Neuronal stem cell (in vitro differentiated cells): ENCODE measurements around the gene ZNF197.
"Not testable (repeated sequence)": the region's sequence is repeated elsewhere in the genome, so short reads cannot be mapped to it uniquely, and the experiment has no call there.

Source experiments
- DNase-seq: peaks from one replicate; pipeline ENCODE4 v3.0.0-alpha.2; 2013; ENCODE audit warnings: low spot score
- H2AFZ ChIP-seq: one replicate; pipeline ENCODE4 v1.6.1; 2013; ENCODE audit warnings: mild to moderate bottlenecking, low read length, inconsistent platforms
- H2AK5ac ChIP-seq: 2 replicates; pipeline ENCODE4 v1.6.1; 2013; ENCODE audit warnings: low read depth, mild to moderate bottlenecking, inconsistent platforms, low read length, moderate library complexity, mixed read lengths
- H2BK120ac ChIP-seq: 2 replicates; pipeline ENCODE4 v1.6.1; 2013; ENCODE audit warnings: low read depth, mild to moderate bottlenecking, inconsistent platforms, low read length, moderate library complexity, mixed read lengths
- H2BK12ac ChIP-seq: one replicate; pipeline ENCODE4 v1.6.1; 2013; ENCODE audit warnings: low read length, inconsistent platforms
- H2BK15ac ChIP-seq: 2 replicates; pipeline ENCODE4 v1.6.1; 2013; ENCODE audit warnings: mild to moderate bottlenecking, low read length, inconsistent platforms, mixed read lengths
- H2BK5ac ChIP-seq: one replicate; pipeline ENCODE4 v1.6.1; 2013; ENCODE audit warnings: inconsistent platforms, mild to moderate bottlenecking, low read length, moderate library complexity
- H3K14ac ChIP-seq: one replicate; pipeline ENCODE4 v1.6.1; 2013; ENCODE audit warnings: low read length, inconsistent platforms
- H3K18ac ChIP-seq: 2 replicates; pipeline ENCODE4 v1.6.1; 2013; ENCODE audit warnings: low read length, inconsistent platforms
- H3K23ac ChIP-seq: 2 replicates; pipeline ENCODE4 v1.6.1; 2013; ENCODE audit warnings: low read depth, mild to moderate bottlenecking, mixed read lengths, low read length, inconsistent platforms; ENCODE audit not compliant: poor library complexity
- H3K27ac ChIP-seq: replicated peaks from 3 replicates; pipeline ENCODE4 v1.5.1; 2013; ENCODE audit warnings: low read length, inconsistent platforms
- H3K27me3 ChIP-seq, 3 experiments: 2 replicates each; pipeline ENCODE4 v1.6.1; 2013; ENCODE audit warnings: low read length in 3 of 3, mild to moderate bottlenecking in 2 of 3, inconsistent platforms in 1 of 3, low read depth in 1 of 3, mixed read lengths in 1 of 3, moderate library complexity in 1 of 3; ENCODE audit not compliant: control insufficient read depth in 3 of 3, insufficient read depth in 3 of 3
- H3K36me3 ChIP-seq, 2 donors: replicated peaks in 1 of 2; 2 replicates each; pipeline ENCODE4 v1.6.1; 2013; ENCODE audit warnings: low read length in 2 of 2; ENCODE audit not compliant: control insufficient read depth in 2 of 2, insufficient read depth in 2 of 2
- H3K4ac ChIP-seq: 2 replicates; pipeline ENCODE4 v1.6.1; 2013; ENCODE audit warnings: inconsistent platforms, mild to moderate bottlenecking, low read length, moderate library complexity
- H3K4me1 ChIP-seq, 2 donors: 1 replicate in 1 of 2; 2 replicates in 1 of 2; pipeline ENCODE4 v1.6.1; 2013; ENCODE audit warnings: low read length in 2 of 2, low read depth in 1 of 2; ENCODE audit not compliant: control insufficient read depth in 2 of 2, insufficient read depth in 1 of 2
- H3K4me2 ChIP-seq: one replicate; pipeline ENCODE4 v1.6.1; 2013; ENCODE audit warnings: mild to moderate bottlenecking, low read length, inconsistent platforms; ENCODE audit not compliant: insufficient read depth, poor library complexity, severe bottlenecking
- H3K4me3 ChIP-seq, 2 donors: 2 replicates each; pipeline ENCODE4 v1.5.1; 2013; ENCODE audit warnings: low read length in 2 of 2, mild to moderate bottlenecking in 2 of 2, inconsistent platforms in 1 of 2, moderate library complexity in 1 of 2
- H3K79me1 ChIP-seq: one replicate; pipeline ENCODE4 v1.6.1; 2013; ENCODE audit warnings: low read depth, mild to moderate bottlenecking, inconsistent platforms, low read length, moderate library complexity
- H3K9ac ChIP-seq: one replicate; pipeline ENCODE4 v1.6.1; 2013; ENCODE audit warnings: mild to moderate bottlenecking, low read depth, low read length, inconsistent platforms; ENCODE audit not compliant: poor library complexity
- H3K9me3 ChIP-seq, 2 donors: replicated peaks in 1 of 2; 2 replicates each; pipeline versions ENCODE3 to v1.6.1; 2013; ENCODE audit warnings: low read length in 2 of 2, mild to moderate bottlenecking in 2 of 2, inconsistent platforms in 1 of 2, low read depth in 1 of 2, mixed read lengths in 1 of 2, moderate library complexity in 1 of 2; ENCODE audit not compliant: control insufficient read depth in 2 of 2, insufficient read depth in 1 of 2
- H4K8ac ChIP-seq: one replicate; pipeline ENCODE4 v1.6.1; 2013; ENCODE audit warnings: low read depth, mild to moderate bottlenecking, inconsistent platforms, low read length, moderate library complexity
- H4K91ac ChIP-seq: one replicate; pipeline ENCODE4 v1.6.1; 2013; ENCODE audit warnings: low read length, low read depth, mild to moderate bottlenecking, inconsistent platforms; ENCODE audit not compliant: poor library complexity
- WGBS, 2 donors: extraction: QIAGEN DNeasy Blood & Tissue Kit; methylation state at CpG; one replicate each; pipeline ENCODE4 v1.1.7; 2013; ENCODE audit warnings: missing lambda C conversion rate in 2 of 2, mixed read lengths in 1 of 2; ENCODE audit not compliant: insufficient read length in 2 of 2, insufficient replicate concordance in 1 of 2; ENCODE audit errors: extremely low coverage in 2 of 2; 5-methylcytosine and 5-hydroxymethylcytosine counted together

The ZNF197 gene

GRCh38 chr3:44578924-44579515 lies 45.8 kb upstream of the ZNF197 start:
- not testable (repeated sequence) for H3K4me1 ChIP-seq

GRCh38 chr3:44579749-44580148 lies 45.1 kb upstream of the ZNF197 start:
- H2AFZ ChIP-seq, H2AK5ac ChIP-seq, H3K4me1 ChIP-seq, H2BK120ac ChIP-seq, H3K4me3 ChIP-seq, H3K4ac ChIP-seq, H3K4me2 ChIP-seq, H3K27ac ChIP-seq, H3K9me3 ChIP-seq, H2BK5ac ChIP-seq, H2BK15ac ChIP-seq, H4K8ac ChIP-seq, H3K79me1 ChIP-seq, H3K14ac ChIP-seq, H4K91ac ChIP-seq, H3K18ac ChIP-seq, H3K9ac ChIP-seq, H2BK12ac ChIP-seq, H3K23ac ChIP-seq, H3K27me3 ChIP-seq, DNase-seq: not testable (repeated sequence)
- no CpG with 5 or more reads among the region's 15 CpGs for WGBS, 2 donors
- H3K36me3 ChIP-seq = peaks cover 5 to 19% of the 10 kb centered on the region in 2 donors

More at GRCh38 chr3:44578924-44579515, 45.8 kb upstream of the ZNF197 start:
- H4K91ac ChIP-seq, H3K9me3 ChIP-seq, H3K9ac ChIP-seq, H2BK5ac ChIP-seq, H3K27ac ChIP-seq, H2AFZ ChIP-seq, H3K4ac ChIP-seq, H3K14ac ChIP-seq, H4K8ac ChIP-seq, H2BK12ac ChIP-seq, H2AK5ac ChIP-seq, H3K4me3 ChIP-seq, H2BK15ac ChIP-seq, H2BK120ac ChIP-seq, H3K79me1 ChIP-seq, DNase-seq, H3K18ac ChIP-seq, H3K4me2 ChIP-seq, H3K23ac ChIP-seq, H3K27me3 ChIP-seq: not testable (repeated sequence)
- H3K36me3 ChIP-seq = peaks cover 5 to 24% of the 10 kb centered on the region in 2 donors
- WGBS, 2 donors = no CpG with 5 or more reads among the region's 37 CpGs

GRCh38 chr3:44580971-44581370 lies 43.9 kb upstream of the ZNF197 start:
- not testable (repeated sequence) for H4K8ac ChIP-seq, H3K27me3 ChIP-seq, H3K9me3 ChIP-seq, H2BK5ac ChIP-seq, H3K27ac ChIP-seq, H2BK120ac ChIP-seq, H3K14ac ChIP-seq, H3K4me2 ChIP-seq, H3K9ac ChIP-seq, DNase-seq, H2AFZ ChIP-seq, H3K23ac ChIP-seq, H2BK12ac ChIP-seq, H2AK5ac ChIP-seq, H3K79me1 ChIP-seq, H4K91ac ChIP-seq, H3K4me3 ChIP-seq, H3K4ac ChIP-seq, H3K18ac ChIP-seq, H2BK15ac ChIP-seq, H3K4me1 ChIP-seq
- WGBS, 2 donors = no CpG with 5 or more reads among the region's 62 CpGs
- H3K36me3 ChIP-seq = peaks cover 5 to 23% of the 10 kb centered on the region in 2 donors

- Histone ChIP-seq H3K79me1 (no peaks in the 10 kb centered on the region), H3K4ac (no peak within 1 kb of the TSS), H3K18ac (peak within 1 kb of the TSS; percentile 96), H4K8ac (peak within 1 kb of the TSS; percentile 17), H3K4me2 (peak within 1 kb of the TSS; percentile 65), H2BK15ac (no peak within 1 kb of the TSS), H3K27me3 (no peaks in the 10 kb centered on the region), H4K91ac (no peak within 1 kb of the TSS), H2BK12ac (no peak within 1 kb of the TSS), H3K23ac (peak within 1 kb of the TSS; percentile 4), H3K36me3 (peaks cover 21 to 47% of the 10 kb centered on the region in 2 donors), H3K14ac (no peak within 1 kb of the TSS), H2AFZ (peak within 1 kb of the TSS; percentile 91), H3K4me1 (peaks cover 9% of the 10 kb centered on the region in 2 donors), H2BK5ac (peak within 1 kb of the TSS; percentile 19), H3K27ac (peak within 1 kb of the TSS; percentile 72), H2BK120ac (no peak within 1 kb of the TSS), H3K9me3 (peaks cover 6 to 40% of the 10 kb centered on the region in 2 donors), H3K4me3 (peak within 1 kb of the TSS; percentile 88 to 97), H3K9ac (peak within 1 kb of the TSS; percentile 93), H2AK5ac (peak within 1 kb of the TSS; percentile 9)
- DNase-seq = peak; percentile 90
- WGBS, 2 donors = no CpG with 5 or more reads among the region's 41 CpGs
These were observed 40.0 kb upstream of the ZNF197 start, which contains the start of gene ZNF660 for GRCh38 chr3:44584646-44585501. Gene ZNF660, plus strand, starts transcription at chr3:44584964. Its CDS starts 9,230 bp downstream, at chr3:44594194.
